GM18907 (cell line): Measurements from ENCODE around the gene PLP1.
"Not testable (repeated sequence)": the region's sequence is repeated elsewhere in the genome, so short reads cannot be mapped to it uniquely, and the experiment has no call there.

Experiments used
- ATAC-seq: cut with Tn5 transposase; IDR thresholded peaks from one replicate; pipeline ENCODE4 v1.9.1; 2021; ENCODE audit warnings: mild to moderate bottlenecking, moderate library complexity; ENCODE audit not compliant: unreplicated experiment

The PLP1 gene, protein sequence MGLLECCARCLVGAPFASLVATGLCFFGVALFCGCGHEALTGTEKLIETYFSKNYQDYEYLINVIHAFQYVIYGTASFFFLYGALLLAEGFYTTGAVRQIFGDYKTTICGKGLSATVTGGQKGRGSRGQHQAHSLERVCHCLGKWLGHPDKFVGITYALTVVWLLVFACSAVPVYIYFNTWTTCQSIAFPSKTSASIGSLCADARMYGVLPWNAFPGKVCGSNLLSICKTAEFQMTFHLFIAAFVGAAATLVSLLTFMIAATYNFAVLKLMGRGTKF

DNA sequence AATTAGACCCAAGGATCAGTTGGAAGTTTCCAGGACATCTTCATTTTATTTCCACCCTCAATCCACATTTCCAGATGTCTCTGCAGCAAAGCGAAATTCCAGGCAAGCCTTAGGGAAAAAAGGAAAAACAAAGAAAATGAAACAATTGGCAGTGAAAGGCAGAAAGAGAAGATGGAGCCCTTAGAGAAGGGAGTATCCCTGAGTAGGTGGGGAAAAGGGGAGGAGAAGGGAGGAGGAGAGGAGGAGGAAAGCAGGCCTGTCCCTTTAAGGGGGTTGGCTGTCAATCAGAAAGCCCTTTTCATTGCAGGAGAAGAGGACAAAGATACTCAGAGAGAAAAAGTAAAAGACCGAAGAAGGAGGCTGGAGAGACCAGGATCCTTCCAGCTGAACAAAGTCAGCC lies at the start of gene PLP1:
TSS of gene PLP1 (plus strand) at position 295 of the 400 bp plus-strand sequence. CDS start 156 bp downstream, outside the sequence.
- no peak for ATAC-seq

DNA sequence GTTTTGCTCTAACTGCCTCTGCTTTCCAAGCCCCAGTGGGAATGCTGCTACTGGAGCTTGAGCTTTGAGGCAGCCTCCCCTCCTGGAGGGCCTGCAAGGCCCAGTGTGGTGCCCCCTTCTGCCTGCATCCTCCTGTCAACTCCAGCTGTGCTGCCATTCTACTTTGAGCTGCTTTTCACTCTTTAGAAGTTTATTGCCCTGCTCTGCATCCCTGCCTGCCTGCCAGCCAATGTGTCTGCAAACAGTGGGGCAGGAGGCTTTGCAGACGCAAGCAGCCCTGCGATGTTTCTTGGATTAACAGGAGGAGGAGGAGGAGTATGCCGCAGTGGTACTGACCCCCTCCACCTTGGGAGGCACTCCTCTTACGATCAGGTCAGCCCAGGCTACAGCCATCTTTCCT lies 49.5 kb upstream of the PLP1 start:
- ATAC-seq = no peak

DNA sequence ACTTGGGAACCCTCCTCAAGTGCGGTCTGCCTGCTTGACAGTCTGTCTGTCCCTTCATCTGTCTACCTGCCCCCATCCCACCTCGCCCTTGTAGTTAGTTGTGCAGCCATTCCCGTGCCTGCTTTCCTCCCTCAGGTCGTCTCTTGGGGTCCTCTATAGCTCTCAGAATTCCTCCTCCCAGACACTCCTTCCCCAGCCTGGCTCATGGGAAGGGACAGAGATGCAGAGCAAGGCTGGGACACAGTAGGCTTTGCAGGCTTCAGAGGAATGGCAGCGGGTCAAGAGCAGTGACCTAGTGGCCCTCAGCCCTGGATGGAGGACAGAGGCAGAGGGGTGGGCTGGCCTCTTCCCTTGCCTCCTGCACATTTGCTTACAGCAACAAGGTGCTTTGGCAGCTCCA lies 47.6 kb upstream of the PLP1 start:
- ATAC-seq = no peak

DNA sequence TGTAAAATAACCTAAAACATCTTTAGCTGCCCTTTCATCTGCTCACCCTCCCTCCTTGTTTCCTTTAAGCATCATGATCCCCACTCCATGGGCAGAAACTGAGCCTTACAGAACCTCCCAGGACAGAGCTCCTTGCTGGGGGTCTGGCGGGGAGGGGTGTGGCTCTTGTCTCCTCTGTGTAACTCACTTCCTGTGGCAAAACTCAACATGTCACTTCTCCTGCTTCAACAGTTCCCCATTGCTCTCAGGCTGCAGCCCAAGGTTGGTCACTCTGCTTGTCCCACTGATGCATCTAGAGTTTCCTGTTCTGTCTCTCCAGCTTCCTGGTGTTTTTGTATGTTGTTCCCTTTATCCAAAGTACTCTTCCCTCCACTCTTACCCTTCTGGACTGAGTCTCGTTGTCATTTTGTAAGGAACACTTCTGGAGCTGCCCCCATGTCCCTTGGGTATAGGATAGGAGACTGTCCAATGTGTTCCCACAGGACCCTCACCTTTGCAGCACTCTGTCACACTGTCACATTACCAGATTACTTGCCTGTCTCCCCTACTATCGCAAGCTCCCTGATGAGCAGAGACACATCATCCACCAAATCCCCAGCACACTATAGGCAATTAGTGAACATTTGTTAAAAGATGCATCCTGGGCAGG lies 46.4 kb upstream of the PLP1 start:
- ATAC-seq = no peak

DNA sequence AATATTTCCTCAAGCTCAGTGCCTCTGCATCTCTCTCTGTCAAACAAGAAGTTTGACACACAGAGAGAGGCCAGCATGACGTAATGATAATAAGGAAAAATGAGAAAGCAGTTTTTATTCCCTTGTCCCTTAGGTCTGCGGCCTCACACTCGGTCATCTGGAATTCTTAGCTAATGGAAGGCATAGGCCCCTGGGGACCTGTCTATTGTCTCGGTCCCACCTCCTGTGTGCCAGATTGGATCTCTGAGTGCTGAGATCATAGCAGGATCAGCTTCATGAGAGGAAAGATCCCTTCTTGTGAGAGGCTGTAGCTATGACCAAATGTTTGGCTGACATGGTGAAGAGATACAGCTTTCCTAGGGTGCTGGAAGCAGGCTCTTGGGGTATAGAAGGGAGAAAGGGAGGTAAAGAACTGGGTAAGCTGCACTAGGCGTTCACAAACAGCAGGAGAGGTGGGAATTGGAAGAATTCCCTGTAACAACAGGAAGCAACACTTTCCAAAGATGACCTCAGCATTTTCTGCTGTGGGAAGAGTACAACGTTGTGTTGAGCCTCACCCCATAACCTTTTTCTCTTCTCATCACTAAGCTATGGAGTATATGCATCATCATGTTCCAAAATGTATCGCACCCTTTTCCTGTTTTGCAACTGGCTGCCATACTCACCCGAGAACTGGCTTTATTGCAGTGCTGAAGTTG lies 45.7 kb upstream of the PLP1 start:
- no peak for ATAC-seq

DNA sequence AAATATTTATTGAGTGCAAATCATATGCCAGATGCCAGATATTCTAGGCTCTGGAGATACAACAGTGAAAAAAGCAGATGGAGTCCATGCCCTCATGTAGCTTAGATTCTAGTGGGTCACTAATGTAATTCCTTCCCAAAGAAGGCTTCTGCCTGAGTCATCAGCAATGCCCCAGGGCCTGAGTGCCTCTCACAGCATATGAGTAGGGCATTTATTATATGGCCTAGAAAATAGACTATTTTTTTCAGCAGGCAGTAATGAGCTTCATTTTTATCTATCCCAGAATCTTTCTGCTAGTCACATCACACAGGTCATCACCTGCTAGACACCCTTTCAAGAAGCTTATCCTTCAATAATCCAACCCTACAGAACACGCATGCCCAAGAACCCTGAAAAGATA lies 43.6 kb upstream of the PLP1 start:
- ATAC-seq = no peak

DNA sequence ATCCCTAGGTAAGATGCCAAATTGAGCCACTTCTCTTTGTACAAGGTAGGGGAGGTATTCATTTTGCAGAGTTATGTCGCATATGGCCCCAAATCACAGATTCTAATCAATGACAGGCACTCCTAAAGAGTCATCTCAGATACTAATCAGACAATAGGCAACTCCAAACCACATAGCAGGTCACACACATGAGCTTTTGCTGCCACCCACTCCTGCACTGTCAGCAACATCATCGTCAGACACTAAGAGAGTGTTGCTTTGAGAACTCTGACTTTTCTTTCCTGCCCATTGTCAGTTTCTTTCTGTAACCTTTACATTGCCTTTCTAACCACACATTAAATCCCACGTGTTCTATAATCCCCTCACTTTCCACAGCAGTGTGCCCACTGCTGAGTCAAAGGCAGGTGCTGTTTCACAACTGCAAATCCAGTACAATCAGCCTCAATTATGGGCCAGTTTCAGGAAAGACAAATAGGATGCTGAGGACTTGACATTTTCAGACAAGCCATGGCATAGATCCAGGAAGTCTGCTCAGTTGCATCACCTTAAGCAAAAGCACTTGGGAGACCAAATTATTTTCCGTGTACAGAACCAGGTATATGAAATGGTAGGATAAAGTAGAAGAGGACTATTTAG lies 42.4 kb upstream of the PLP1 start:
- ATAC-seq = no peak

DNA sequence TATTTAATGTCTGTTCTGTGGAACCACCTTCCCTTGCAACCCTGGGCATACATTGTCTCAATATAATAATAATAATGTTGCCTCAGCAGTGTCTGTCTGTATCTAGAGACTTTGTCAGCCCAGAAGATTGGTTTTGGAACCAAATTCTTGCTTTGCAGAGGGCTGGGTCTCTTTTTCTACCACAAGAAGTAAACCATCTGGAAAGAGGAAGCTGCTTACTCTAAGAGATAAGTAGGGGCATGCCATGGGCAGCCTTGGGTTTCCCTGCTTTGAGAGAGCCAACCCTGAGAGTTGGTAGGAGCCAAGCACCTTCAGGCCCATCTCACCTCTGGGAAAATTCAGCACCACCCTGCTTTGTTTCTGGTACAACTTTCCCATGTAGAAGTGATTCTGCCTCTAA lies 38.9 kb upstream of the PLP1 start:
- ATAC-seq = no peak

DNA sequence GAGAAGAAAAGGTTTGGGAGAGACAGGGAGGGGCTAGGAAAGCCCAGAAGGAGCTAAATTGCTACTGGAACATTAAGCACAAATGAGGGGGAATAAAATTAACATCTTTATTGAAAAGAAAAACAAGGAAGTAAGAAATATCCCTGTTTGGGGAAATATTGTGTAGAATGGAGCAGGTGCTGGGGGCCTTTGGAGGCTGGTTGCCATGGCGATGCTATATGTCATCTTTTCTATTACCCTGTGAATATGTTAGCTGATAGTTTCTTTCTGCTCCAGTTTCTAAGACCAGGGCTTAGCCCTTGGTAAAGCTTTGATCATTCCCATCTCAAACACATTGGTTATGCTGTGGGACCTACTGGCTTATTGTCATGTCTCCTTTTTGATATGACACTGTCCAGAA lies 37.2 kb upstream of the PLP1 start:
- no peak for ATAC-seq

DNA sequence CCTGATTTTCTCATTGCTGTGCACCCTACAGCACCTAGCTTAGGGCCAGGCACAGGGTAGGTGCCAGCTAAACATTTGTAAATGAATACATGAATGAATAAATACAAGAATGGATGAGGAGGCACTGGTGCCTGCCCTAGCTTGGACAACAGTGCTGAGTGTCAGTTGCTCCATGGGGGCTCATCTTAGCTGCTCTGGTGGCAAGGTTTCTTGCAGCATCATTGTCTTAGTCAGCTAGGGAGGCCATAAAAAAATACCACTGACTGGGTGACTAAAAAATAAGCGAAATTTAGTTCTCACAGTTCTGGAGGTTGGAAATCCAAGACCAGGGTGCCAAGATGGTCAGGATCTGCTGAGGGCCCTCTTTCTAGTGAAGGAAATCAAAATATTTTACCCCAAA lies 34.8 kb upstream of the PLP1 start:
- no peak for ATAC-seq

DNA sequence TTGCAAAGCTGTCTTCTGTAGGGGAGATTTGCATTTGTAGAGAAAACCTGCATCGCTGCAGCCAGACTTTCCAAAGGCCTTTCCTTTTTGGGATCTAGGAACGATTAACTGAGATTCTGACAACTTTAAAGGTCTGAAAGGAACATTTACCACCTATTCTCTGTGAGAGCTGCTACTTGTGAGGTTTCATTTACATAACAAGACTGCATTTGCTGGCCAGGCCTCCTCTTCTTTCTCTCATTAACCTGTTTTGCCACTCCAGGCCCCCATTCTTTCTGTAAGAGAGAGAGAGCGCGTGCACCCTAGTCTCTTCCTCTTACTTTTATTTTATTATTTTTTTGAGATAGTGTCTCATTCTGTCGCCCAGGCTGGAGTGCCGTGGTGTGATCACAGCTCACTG lies 34.3 kb upstream of the PLP1 start:
- no peak for ATAC-seq

DNA sequence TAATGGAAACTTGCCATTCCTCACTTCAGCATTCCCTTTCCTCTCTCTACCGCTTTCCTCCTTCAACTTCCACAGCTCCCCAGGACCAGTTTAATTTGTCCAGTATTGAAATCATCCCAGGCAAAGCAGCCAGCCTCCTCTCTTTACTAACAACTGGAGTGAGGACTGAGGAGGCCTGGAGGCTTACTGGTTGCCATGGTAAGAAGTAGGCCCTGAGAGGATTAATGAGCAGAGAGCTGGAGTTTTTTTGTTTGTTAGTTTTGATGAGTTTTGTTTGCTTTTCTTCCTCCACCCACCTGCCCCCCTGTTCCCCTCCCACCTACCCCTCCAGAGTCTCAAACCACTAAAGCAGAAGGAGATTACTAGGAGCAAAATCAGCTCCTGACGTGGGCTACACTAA lies 29.5 kb upstream of the PLP1 start:
- no peak for ATAC-seq

DNA sequence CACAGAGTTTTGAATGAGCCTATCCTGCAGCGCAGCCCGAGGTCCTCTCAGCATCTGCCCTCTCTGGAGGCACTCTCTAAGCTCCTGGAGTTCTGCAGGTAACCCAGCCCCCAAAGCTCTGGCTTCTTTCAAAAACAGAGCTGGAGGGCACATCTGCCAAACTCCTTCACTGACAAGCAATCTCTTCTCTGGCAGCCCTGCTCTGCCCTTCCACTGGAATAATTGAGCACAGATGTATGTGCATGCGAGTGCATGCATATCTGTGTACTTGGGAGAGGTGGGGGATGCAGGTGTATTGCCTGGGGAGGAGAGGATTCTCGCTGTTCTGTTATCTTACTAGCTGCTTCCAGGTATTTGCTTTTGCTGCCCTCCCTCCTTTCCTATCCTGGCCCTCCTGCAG lies 22.2 kb upstream of the PLP1 start:
- no peak for ATAC-seq

DNA sequence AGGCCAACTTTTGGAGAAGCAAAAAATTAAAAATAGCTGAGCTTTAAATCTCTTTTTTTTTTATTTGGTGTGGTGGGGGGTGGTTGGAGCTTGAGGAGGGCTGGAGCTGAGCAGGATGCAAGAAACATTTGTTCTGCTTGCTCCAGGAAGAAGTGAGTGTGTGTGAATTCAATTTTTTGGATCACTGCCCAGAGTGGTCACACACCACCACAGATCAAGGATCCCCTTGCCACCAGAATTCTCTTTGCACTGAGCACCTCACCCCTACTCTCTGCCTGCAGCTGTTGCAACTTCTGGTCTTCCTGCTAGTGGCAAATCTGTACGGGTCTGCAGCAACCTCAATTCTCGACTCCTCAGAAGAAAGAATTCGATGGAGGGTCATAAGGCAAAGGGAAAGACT lies 19.9 kb upstream of the PLP1 start:
- ATAC-seq = no peak

DNA sequence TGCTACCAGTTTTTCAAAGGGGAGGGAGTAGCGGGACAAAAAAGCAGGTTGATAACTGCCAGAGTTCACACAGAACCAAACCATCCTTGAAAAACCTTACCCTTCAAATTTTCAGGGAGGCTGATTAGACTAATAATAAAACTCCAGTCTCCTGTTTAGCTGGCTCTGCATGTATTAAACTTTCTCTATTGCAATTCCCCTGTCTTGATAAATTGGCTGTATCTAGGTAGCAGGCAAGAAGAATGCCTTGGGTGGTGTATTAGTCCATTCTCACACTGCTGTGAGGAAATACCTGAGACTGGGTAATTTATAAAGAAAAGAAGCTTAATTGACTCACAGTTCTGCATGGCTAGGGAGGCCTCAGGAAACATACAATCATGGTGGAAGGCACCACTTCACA lies 18.1 kb upstream of the PLP1 start:
- ATAC-seq = no peak

DNA sequence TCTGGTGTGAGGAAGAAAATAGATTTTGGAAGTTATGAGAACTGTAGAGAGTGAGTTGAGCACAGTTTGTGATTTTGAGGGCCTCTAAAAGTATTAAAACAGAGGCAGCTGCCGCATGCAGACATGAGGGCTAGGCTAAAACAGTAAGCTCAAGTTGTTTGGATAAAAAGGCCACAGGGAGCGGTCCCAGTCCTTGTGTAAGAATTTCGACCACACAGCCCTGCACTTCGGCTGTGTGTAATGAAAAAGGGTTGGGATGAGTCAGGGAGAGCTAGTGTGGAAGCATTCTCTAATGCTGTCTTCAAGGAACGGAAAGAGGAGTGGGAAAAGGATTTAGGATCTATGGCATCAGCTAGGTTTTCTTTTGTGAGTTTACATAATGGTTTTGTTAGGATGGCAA lies 13.1 kb upstream of the PLP1 start:
- not testable (repeated sequence) for ATAC-seq

DNA sequence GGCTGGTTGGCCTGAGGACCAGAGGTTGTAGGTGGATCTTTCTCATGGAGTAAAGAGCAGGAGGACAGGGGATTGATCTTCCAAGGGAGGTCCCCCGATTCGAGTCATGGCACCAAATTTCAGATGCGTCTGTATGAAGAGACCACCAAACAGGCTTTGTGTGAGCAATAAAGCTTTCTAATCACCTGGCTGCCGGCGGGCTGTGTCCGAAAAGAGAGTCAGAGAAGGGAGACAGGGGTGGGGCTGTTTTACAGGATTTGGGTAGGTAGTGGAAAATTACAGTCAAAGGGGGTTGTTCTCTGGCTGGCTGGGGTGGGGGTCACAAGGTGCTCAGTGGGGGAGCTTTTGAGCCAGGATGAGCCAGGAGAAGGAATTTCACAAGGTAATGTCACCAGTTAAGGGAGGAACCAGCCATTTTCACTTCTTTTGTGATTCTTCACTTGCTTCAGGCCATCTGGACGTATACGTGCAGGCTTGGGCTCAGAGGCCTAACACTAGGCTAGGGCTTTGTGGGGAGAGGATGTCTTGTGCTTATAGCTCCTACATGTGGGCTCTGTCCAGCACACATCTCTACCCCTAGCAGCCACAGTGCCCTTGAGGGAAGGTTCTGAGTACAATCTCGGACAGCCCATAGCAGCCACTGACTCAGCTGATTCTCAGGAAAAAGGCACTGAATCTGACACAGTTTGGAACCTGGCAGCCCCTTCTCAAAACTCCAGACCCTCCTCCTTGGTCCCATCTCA lies 9.7 kb upstream of the PLP1 start:
- ATAC-seq = not testable (repeated sequence)

DNA sequence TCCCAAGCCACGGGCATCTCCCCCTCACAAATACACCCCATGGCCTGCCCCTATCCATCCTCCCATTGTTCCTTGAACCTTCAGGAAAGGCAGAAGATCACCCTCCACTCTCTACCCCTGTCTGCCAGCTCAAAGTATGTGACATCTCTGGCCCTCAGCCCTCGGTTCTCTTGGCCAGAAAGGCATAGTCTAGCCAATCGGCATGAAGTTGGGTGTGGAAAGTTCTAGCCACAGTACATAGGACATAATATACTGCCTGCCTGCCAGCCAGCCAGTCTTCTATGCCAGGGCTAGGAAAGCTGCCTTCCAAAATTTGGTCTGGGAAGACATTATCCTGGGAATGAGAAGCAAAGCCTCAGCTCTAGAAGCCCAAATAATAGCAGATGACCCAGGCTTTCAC lies 3.2 kb upstream of the PLP1 start:
- no peak for ATAC-seq

DNA sequence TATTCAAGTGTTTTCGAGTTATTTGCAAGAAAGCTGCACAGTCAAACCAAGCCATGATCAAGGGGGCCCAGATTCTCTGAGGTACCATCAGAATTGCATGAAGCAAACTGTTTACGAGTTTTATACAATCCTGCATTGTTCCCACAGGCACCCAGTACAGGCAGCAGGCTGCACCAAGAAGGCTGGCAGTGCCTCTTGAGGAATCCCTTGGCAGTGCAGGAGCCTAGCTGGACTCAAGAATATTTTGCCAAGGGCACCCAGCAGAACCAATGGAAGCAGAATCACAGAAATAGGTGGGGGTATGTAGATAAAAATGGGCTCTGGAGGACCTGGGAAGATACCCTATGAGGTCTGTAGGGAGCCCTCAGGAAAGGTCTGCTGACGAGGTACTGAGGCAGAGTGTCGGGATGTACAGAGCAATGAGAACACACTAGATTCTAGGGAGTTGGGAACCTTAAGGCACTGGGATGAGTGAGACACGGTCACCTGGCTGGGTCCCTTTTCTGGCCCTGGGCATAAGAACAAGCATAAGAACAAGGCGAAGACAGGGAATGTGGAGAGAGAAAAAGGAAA lies 2.5 kb upstream of the PLP1 start:
- ATAC-seq = no peak

DNA sequence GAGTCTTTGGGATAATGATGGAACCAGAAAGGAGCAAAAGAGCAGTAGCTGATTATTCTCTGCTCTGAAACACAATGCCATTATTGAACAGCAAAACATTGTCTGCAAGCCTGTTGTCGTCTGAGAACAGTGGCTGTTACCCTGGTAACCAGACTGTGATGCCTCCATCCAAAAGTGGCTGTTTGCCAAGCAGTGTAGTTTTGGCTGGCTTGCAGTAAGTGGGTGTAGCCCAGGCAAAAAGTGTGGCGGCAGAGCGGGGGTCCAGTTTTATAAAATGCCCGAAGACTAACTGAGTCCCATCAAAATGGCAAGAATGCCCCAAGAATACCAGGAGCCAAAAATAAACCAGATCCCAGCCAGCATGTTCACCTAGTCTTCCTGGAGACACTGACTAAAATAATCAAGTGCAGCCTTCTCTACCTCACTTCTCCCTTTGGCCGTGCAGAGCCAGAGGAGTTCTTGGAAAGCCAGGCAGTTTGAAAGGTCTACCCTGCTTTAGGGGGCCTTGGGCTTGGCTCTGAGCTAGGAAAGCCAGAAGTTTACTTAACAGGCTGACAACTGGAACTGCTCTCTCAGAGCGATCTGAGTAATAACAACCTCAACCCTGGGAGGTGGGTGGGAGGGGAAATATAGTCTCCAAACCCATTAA lies 2.6 kb downstream of the PLP1 start:
- ATAC-seq = no peak
